SH-SY5Y (cell line): Measurements from ENCODE around the gene CD274.

Experiments used
- GATA2 ChIP-seq: IDR thresholded peaks from 2 replicates; pipeline ENCODE4 v1.6.1; 2011; ENCODE audit warnings: mild to moderate bottlenecking, low read depth, low read length
- GATA3 ChIP-seq: IDR thresholded peaks from 2 replicates; pipeline ENCODE4 v1.6.1; 2011; ENCODE audit warnings: low read depth, mild to moderate bottlenecking, low read length, moderate library complexity

- TF ChIP-seq GATA2: no peak
- TF ChIP-seq GATA3: no peak
Observed at GRCh38 chr9:5448461-5449435, 1.6 kb upstream of the CD274 start.
